ENCODE results near the gene RBFA.
A peak's percentile ranks its signal among the peaks of the same experiment; 100 is the strongest.
"Not testable (repeated sequence)": the region's sequence is repeated elsewhere in the genome, so short reads cannot be mapped to it uniquely, and the experiment has no call there.

Gene RBFA

GRCh38 chr18:79989195-79989497 lies 45.1 kb upstream of the RBFA start:
- peak overlapping the region; percentile 86 for H3K4me3 ChIP-seq (ENCODE audit: low read length)
- no peak for DNase-seq (ENCODE audit: low read depth)
- TF ChIP-seq CTCF (IDR thresholded peaks at IDR 0.05; ENCODE audit: insufficient read depth, low read depth, low read length, missing control alignments) = no peak

- DNase-seq (ENCODE audit: low read depth) = peak; percentile 42
Observed at GRCh38 chr18:79991494-79991893, 42.7 kb upstream of the RBFA start.

GRCh38 chr18:79999701-80000100 lies 34.5 kb upstream of the RBFA start:
- DNase-seq (ENCODE audit: low read depth); H3K4me3 ChIP-seq (ENCODE audit: low read length): not testable (repeated sequence)

More at GRCh38 chr18:79991494-79991893, 42.7 kb upstream of the RBFA start:
- no peak overlapping the region for H3K4me3 ChIP-seq (ENCODE audit: low read length)
- TF ChIP-seq CTCF (IDR thresholded peaks at IDR 0.05; ENCODE audit: insufficient read depth, low read depth, low read length, missing control alignments) = no peak

GRCh38 chr18:80000877-80001276 lies 33.4 kb upstream of the RBFA start:
- no peak for DNase-seq (ENCODE audit: low read depth)
- TF ChIP-seq CTCF (IDR thresholded peaks at IDR 0.05; ENCODE audit: insufficient read depth, low read depth, low read length, missing control alignments) = no peak

GRCh38 chr18:80002468-80002867 lies 31.8 kb upstream of the RBFA start:
- TF ChIP-seq CTCF (IDR thresholded peaks at IDR 0.05; ENCODE audit: insufficient read depth, low read depth, low read length, missing control alignments) = no peak
- no peak overlapping the region for H3K4me3 ChIP-seq (ENCODE audit: low read length)
- no peak for DNase-seq (ENCODE audit: low read depth)

More at GRCh38 chr18:80000877-80001276, 33.4 kb upstream of the RBFA start:
- no peak overlapping the region for H3K4me3 ChIP-seq (ENCODE audit: low read length)

GRCh38 chr18:80004600-80005342 lies 29.5 kb upstream of the RBFA start:
- H3K4me3 ChIP-seq (ENCODE audit: low read length) = no peak overlapping the region
- no peak for TF ChIP-seq CTCF (IDR thresholded peaks at IDR 0.05; ENCODE audit: insufficient read depth, low read depth, low read length, missing control alignments)
- DNase-seq (ENCODE audit: low read depth) = no peak

- no peak overlapping the region for H3K4me3 ChIP-seq (ENCODE audit: low read length)
- no peak for TF ChIP-seq CTCF (IDR thresholded peaks at IDR 0.05; ENCODE audit: insufficient read depth, low read depth, low read length, missing control alignments)
- DNase-seq (ENCODE audit: low read depth) = no peak
Observed at GRCh38 chr18:80006724-80007123, 27.5 kb upstream of the RBFA start.

All from epithelial cell of esophagus (primary cell).